Diencephalon (tissue), 1 donor: ENCODE measurements around the gene MILR1. TPM values are rescaled to one million over a fixed set of nuclear protein-coding genes. Genes with fewer than 3 reads are reported as not detected.

ENCODE experiments used
- small RNA-seq: library from RNA; depleted of rRNA; stranded (forward); fragments of <200 nt; gene quantifications from one replicate; pipeline ENCODE3, GENCODE V24; 2014
- total RNA-seq: library from RNA; depleted of rRNA; stranded (reverse); fragments of >200 nt; gene quantifications from one replicate; pipeline ENCODE4 v1.2.3, GENCODE V29; 2014

The MILR1 gene, protein sequence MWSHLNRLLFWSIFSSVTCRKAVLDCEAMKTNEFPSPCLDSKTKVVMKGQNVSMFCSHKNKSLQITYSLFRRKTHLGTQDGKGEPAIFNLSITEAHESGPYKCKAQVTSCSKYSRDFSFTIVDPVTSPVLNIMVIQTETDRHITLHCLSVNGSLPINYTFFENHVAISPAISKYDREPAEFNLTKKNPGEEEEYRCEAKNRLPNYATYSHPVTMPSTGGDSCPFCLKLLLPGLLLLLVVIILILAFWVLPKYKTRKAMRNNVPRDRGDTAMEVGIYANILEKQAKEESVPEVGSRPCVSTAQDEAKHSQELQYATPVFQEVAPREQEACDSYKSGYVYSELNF
- total RNA-seq, result 3.7 TPM

DNA sequence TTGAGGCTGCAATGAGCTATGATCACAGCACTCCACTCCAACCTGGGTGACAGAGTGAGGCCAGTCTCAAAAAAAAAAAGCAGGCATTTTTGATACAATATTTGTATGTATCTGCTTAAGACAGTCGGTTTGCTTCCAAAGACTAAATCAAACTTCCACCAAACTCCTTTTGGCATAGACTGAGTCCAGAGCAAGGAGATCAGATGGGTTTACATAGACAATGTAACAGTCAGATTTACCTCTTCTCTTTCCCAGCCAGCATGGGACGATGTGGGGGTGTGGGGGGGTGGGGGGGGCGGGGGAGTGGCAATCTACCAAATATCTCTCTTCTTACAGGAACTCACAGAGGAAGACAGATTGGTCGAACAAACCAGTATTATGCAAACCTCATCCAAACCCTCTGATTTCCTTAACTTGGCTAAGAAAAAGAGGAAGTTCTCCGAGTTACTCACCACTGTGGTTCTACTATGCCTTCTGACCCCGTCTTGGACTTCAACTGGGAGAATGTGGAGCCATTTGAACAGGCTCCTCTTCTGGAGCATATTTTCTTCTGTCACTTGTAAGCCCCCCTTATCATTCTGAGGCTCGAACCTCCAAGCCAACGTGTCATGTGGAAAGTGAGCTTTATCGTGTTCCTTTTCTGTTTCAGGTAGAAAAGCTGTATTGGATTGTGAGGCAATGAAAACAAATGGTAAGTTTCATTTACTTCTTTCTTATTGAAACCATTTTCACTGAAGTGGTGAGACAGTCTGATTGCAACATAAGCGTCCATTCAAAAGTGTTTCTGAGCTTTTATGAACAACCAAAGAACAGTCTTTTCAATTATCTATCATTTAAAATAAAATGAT lies at the start of gene MILR1:
TSS of gene MILR1 (plus strand) at position 451 of the 848 bp plus-strand sequence. CDS start at position 505, 54 bp downstream.

DNA sequence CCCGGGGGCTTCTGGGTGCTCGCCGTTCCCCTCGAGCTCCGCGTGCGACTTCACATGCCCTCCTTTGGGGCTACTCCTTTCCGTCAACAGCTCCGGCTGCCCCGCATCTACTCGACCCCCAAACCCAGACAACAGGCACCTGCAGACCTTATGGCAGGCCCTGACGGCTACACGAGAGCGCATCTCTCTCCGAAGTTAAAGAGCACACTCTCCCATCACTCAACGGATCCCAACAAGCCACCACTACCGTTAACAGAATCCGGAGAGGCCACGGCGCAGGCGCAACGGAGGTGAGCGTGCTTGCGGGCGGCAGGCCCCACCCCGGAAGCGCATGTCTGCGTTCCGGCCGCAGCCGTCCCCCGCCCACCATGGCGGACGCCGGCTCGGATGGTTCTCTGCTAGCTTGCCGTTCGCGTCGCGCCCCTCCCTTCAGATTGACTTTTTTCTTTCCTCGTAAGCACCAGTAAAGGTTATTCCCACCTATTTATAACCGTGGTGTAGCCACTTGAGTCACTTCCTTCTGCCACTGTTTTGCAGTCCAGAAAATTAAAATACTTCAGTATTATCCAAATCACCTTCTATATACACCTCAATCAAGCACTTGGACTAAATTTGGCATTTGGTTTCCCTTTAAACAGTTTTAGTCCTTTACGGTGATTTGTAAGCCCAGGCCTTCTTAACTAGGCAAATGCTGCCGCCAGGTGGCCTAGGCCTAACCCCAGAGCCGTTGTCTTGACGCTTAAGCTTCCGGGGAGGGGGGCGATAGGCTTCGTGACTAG lies 48.1 kb downstream of the MILR1 start, which contains the start of gene POLG2:
TSS of gene POLG2 (minus strand) at position 269 of the 779 bp plus-strand sequence. CDS start at position 183, 86 bp downstream.

GRCh38 chr17:64506201-64506575 lies 57.3 kb downstream of the MILR1 start, which contains the start of gene DDX5:
Gene DDX5, minus strand, starts transcription at chr17:64506289. Its CDS starts 170 bp downstream, at chr17:64506119.

DNA sequence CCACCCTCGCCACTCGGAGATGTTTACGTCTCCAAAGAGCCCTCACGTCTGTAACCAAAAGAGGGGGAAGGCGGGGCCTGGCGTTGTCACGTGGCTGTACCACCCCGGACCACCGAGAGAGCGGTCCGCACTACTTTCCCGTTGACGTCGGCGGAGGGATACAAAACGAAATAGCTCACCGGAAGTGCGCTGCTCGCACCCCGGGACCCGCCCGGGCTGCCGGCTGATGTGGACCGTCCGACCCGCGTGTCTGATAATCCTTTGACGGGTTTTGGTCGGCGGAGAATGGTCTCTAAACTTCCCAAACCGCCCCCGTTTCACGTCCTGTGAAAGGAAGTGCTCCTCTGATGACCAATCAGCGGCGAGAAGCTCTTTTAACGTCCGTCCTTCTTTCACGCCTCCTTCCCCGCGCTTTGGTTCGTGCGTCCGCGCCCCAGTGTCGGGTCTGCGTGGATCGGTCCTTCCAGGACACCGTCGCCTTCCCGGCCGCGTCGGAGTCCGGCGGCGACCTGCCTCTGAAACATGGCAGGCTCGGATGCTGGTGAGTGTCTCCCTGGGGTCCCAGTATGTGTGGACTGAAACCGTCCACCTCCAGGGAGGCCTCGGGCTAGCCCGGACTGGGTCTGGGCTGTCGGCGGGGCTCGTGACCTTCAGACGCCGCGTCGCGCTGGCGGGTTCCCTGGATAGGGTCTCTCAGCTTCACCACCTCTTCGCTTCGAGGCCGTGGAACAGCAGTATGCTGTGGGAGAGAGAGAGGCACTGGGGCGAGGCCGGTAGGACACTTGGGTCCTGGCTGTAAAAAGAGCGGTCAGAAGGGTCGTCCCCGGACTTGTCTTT lies 57.9 kb downstream of the MILR1 start, which contains the start of gene CEP95:
TSS of gene CEP95 (plus strand) at position 402 of the 837 bp plus-strand sequence. CDS start at position 523, 121 bp downstream.

Small RNAs within 50 kb of the gene (small RNA-seq; reads per million reads assigned to genes)
- gene ATP5MFP4 (not detected), gene MIR1273E (not detected)

Other genes starting within 250 kb of the MILR1 start
- 42.7 TPM for gene TEX2, start 185.9 kb upstream of the MILR1 start, total RNA-seq
- gene PECAM1, start 58.3 kb upstream of the MILR1 start, total RNA-seq, result 7.4 TPM
- 12.2 TPM for gene POLG2, start 47.9 kb downstream of the MILR1 start, total RNA-seq
- gene DDX5, start 57.2 kb downstream of the MILR1 start, total RNA-seq, result 354 TPM
- gene CEP95, start 57.9 kb downstream of the MILR1 start, total RNA-seq, result 54.4 TPM
- gene SMURF2, start 213.2 kb downstream of the MILR1 start, total RNA-seq, result 52.1 TPM